Keratinocyte (primary cell): ENCODE data around the gene CAP2. TPM values are rescaled to one million over a fixed set of nuclear protein-coding genes. Genes with fewer than 3 reads are reported as not detected.
A peak's percentile ranks its signal among the peaks of the same experiment; 100 is the strongest.

Source experiments
- DNase-seq: peaks from one replicate; pipeline ENCODE4 v3.0.0-alpha.2; 2011; ENCODE audit warnings: low read depth, missing footprints, low spot score
- FAIRE-seq: peaks from 2 replicates; lab custom pipeline; 2011; peaks lifted over from hg19 to GRCh38; lab: Jason Lieb, UNC
- H2AFZ ChIP-seq: 2 replicates; pipeline ENCODE4 v1.6.0; 2012; ENCODE audit warnings: low read length, control low read depth, inconsistent platforms; ENCODE audit not compliant: control insufficient read depth
- H3K27ac ChIP-seq: 2 replicates; pipeline ENCODE4 v1.5.1; 2011; ENCODE audit warnings: low read length; ENCODE audit not compliant: control insufficient read depth, insufficient read depth
- H3K27me3 ChIP-seq: 3 replicates; pipeline ENCODE4 v1.6.0; 2011; ENCODE audit warnings: low read length; ENCODE audit not compliant: control insufficient read depth, insufficient read depth; ENCODE audit errors: extremely low read depth
- H3K36me3 ChIP-seq, 2 experiments: 2 replicates in 1 of 2; 3 replicates in 1 of 2; pipeline ENCODE4 v1.5.1; 2011; ENCODE audit warnings: low read length in 2 of 2, mild to moderate bottlenecking in 1 of 2; ENCODE audit not compliant: control insufficient read depth in 2 of 2, insufficient read depth in 2 of 2; ENCODE audit errors: extremely low read depth in 1 of 2
- H3K4me1 ChIP-seq: 3 replicates; pipeline ENCODE4 v1.5.1; 2011; ENCODE audit warnings: low read length; ENCODE audit not compliant: control insufficient read depth, insufficient read depth; ENCODE audit errors: extremely low read depth
- H3K4me2 ChIP-seq: 3 replicates; pipeline ENCODE4 v1.6.0; 2011; ENCODE audit warnings: low read depth, low read length; ENCODE audit not compliant: control insufficient read depth, insufficient read depth; ENCODE audit errors: extremely low read depth
- H3K4me3 ChIP-seq, 3 experiments: fragments of 200-600 bp in 1 of 3; sonication (generic) in 1 of 3; 2 replicates in 2 of 3; 3 replicates in 1 of 3; pipeline ENCODE4 v1.5.1; 2011 to 2016; ENCODE audit warnings: low read length in 3 of 3, mild to moderate bottlenecking in 3 of 3, control low read depth in 2 of 3, inconsistent platforms in 1 of 3, low read depth in 1 of 3, mixed read lengths in 1 of 3, mixed run types in 1 of 3, moderate library complexity in 1 of 3; ENCODE audit not compliant: control insufficient read depth in 2 of 3, insufficient read depth in 2 of 3; ENCODE audit errors: extremely low read depth in 1 of 3
- H3K79me2 ChIP-seq: 2 replicates; pipeline ENCODE4 v1.6.0; 2012; ENCODE audit warnings: low read length; ENCODE audit not compliant: control insufficient read depth, insufficient read depth
- H3K9ac ChIP-seq: 3 replicates; pipeline ENCODE4 v1.6.0; 2011; ENCODE audit warnings: low read length; ENCODE audit not compliant: control insufficient read depth, insufficient read depth; ENCODE audit errors: extremely low read depth
- H3K9me1 ChIP-seq: 3 replicates; pipeline ENCODE4 v1.6.0; 2011; ENCODE audit warnings: low read length; ENCODE audit not compliant: control insufficient read depth, insufficient read depth; ENCODE audit errors: extremely low read depth
- H3K9me3 ChIP-seq: 2 replicates; pipeline ENCODE4 v1.5.1; 2012; ENCODE audit warnings: low read depth, low read length; ENCODE audit not compliant: control insufficient read depth
- H4K20me1 ChIP-seq: 3 replicates; pipeline ENCODE4 v1.6.0; 2011; ENCODE audit warnings: low read length; ENCODE audit not compliant: control insufficient read depth, insufficient read depth; ENCODE audit errors: extremely low read depth
- CTCF ChIP-seq, 3 experiments: IDR thresholded peaks in 1 of 3; conservative IDR thresholded peaks in 1 of 3; optimal IDR thresholded peaks in 1 of 3; 2 replicates in 2 of 3; 3 replicates in 1 of 3; pipeline versions ENCODE3 to v1.5.1; 2011; ENCODE audit warnings: low read length in 3 of 3, mild to moderate bottlenecking in 3 of 3, moderate library complexity in 2 of 3, control low read depth in 1 of 3, inconsistent platforms in 1 of 3; ENCODE audit not compliant: insufficient read depth in 2 of 3; ENCODE audit errors: extremely low read depth in 1 of 3
- EZH2 ChIP-seq: IDR thresholded peaks from one replicate; pipeline ENCODE4 v1.6.1; 2012; ENCODE audit warnings: inconsistent platforms, mild to moderate bottlenecking, low read length, moderate library complexity
- dilution Hi-C: fragments of 300-500 bp; cut with MboI; formaldehyde crosslinking; loops from one replicate; pipeline ENCODE4 v1.7.0; 2020; ENCODE audit warnings: low sequenced_read_pairs; ENCODE audit not compliant: extremely low pct_ligation_motif_present
- polyA plus RNA-seq, 5 experiments: library from polyadenylated mRNA; depleted of rRNA in 3 of 5; stranded (reverse) in 3 of 5; stranded (forward) in 1 of 5; unstranded in 1 of 5; fragments of >200 nt; gene quantifications; 1 replicate in 1 of 5; 2 replicates in 3 of 5; 3 replicates in 1 of 5; pipeline versions ENCODE4 v1.2.1 to v1.2.3, GENCODE V29; 2011 to 2012; ENCODE audit warnings: missing spikeins in 2 of 5, low read depth in 1 of 5, low replicate concordance in 1 of 5

CAP2 gene
- polyA plus RNA-seq, 1 donor (not counting 4 experiments of a cell fraction or from before 2014, with no cell fraction given): 12.1 TPM

GRCh38 chr6:17600527-17601385 is 207.4 kb downstream of the CAP2 start:
- FAIRE-seq: no peak
- no peak for DNase-seq
- H3K4me1 ChIP-seq: peaks cover 3% of the 10 kb centered on the region
- H3K79me2 ChIP-seq: no peaks in the 10 kb centered on the region
- H3K36me3 ChIP-seq: no peaks in the 10 kb centered on the region
- dilution Hi-C loops: no loop called here
- H3K4me2 ChIP-seq: peak overlapping the region; percentile 65
- H2AFZ ChIP-seq: peak overlapping the region; percentile 70
- H3K4me3 ChIP-seq: peak overlapping the region; percentile 60 to 83 (median 67)
- H3K9ac ChIP-seq: peak overlapping the region; percentile 69
- no peaks in the 10 kb centered on the region for H4K20me1 ChIP-seq
- no peaks in the 10 kb centered on the region for H3K9me1 ChIP-seq
- no peaks in the 10 kb centered on the region for H3K27me3 ChIP-seq
- peak overlapping the region; percentile 7 for H3K27ac ChIP-seq
- H3K9me3 ChIP-seq: no peaks in the 10 kb centered on the region
- no peak for TF ChIP-seq EZH2
- no peak for TF ChIP-seq CTCF (optimal IDR thresholded peaks at IDR 0.05 in 1 of 3, IDR thresholded peaks at IDR 0.05 in 1 of 3, conservative IDR thresholded peaks at IDR 0.05 in 1 of 3; ENCODE audit: extremely low read depth in 1 of 3, insufficient read depth in 2 of 3, low read length in 3 of 3)

- Histone ChIP-seq H2AFZ (peak overlapping the region; percentile 70), H3K4me3 (peak overlapping the region; percentile 60 to 83 (median 67)), H4K20me1 (no peaks in the 10 kb centered on the region), H3K36me3 (no peaks in the 10 kb centered on the region), H3K27me3 (no peaks in the 10 kb centered on the region), H3K9me3 (no peaks in the 10 kb centered on the region), H3K4me1 (peaks cover 3% of the 10 kb centered on the region), H3K9ac (peak overlapping the region; percentile 69), H3K79me2 (no peaks in the 10 kb centered on the region), H3K4me2 (peak overlapping the region; percentile 65), H3K9me1 (no peaks in the 10 kb centered on the region), H3K27ac (peak overlapping the region; percentile 7)
- no peak for FAIRE-seq
- dilution Hi-C loops: no loop called here
- TF ChIP-seq EZH2: no peak
- TF ChIP-seq CTCF (optimal IDR thresholded peaks at IDR 0.05 in 1 of 3, IDR thresholded peaks at IDR 0.05 in 1 of 3, conservative IDR thresholded peaks at IDR 0.05 in 1 of 3; ENCODE audit: extremely low read depth in 1 of 3, insufficient read depth in 2 of 3, low read length in 3 of 3): no peak
- DNase-seq: no peak
Measured at GRCh38 chr6:17601386-17601703, 207.9 kb downstream of the CAP2 start.
